ENCODE results near the gene ARL6IP5.

- TF ChIP-seq CTCF (conservative IDR thresholded peaks at IDR 0.05 in 1 of 2, IDR thresholded peaks at IDR 0.05 in 1 of 2; ENCODE audit: extremely low read depth in 1 of 2, insufficient read depth in 1 of 2, low read depth in 1 of 2, low read length in 2 of 2) (no peak), EZH2 (IDR thresholded peaks at IDR 0.05; ENCODE audit: borderline replicate concordance, low read length) (no peak)
Observed at GRCh38 chr3:69107841-69108240, 23.1 kb downstream of the ARL6IP5 start.
